PC-9 (cell line): ENCODE results near the gene APBA2.

Source experiments
- EZH2 ChIP-seq: fragments of 200-600 bp; sonication (generic); IDR thresholded peaks from 2 replicates; pipeline ENCODE4 v1.8.0; 2017; ENCODE audit warnings: antibody characterized with exemption, low read depth
- TF ChIP-seq, protein P1 (sequence below): fragments of 200-600 bp; sonication (generic); conservative IDR thresholded peaks from 2 replicates; pipeline ENCODE4 v1.6.1; 2017; ENCODE audit warnings: mixed run types, antibody characterized with exemption, mild to moderate bottlenecking, moderate library complexity

DNA sequence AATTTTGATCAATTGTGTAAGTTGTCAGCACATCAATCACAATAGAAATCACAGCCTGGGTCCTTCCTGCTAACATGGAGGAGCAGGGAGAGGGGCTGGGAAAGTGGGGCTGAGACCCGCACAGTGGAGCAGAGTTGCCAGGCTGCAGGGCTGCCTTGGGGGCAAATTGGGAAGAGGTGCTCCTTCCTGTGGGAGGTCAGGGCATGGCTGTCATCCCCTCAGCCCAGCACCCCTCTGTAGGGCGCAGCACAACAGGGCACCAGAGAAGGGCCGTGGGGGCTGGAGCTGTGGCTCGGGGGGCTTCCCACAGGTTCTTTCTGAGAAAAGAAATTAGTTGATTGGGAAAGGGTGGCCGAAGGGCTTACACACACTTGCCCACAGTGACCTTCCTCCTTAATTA lies 257.5 kb downstream of the APBA2 start:
- TF ChIP-seq, protein P1, sequence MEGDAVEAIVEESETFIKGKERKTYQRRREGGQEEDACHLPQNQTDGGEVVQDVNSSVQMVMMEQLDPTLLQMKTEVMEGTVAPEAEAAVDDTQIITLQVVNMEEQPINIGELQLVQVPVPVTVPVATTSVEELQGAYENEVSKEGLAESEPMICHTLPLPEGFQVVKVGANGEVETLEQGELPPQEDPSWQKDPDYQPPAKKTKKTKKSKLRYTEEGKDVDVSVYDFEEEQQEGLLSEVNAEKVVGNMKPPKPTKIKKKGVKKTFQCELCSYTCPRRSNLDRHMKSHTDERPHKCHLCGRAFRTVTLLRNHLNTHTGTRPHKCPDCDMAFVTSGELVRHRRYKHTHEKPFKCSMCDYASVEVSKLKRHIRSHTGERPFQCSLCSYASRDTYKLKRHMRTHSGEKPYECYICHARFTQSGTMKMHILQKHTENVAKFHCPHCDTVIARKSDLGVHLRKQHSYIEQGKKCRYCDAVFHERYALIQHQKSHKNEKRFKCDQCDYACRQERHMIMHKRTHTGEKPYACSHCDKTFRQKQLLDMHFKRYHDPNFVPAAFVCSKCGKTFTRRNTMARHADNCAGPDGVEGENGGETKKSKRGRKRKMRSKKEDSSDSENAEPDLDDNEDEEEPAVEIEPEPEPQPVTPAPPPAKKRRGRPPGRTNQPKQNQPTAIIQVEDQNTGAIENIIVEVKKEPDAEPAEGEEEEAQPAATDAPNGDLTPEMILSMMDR = no peak
- TF ChIP-seq EZH2 = no peak
